ENCODE results near the gene EPHB1. TPM values are rescaled to one million over a fixed set of nuclear protein-coding genes. Genes with fewer than 3 reads are reported as not detected.

Gene EPHB1
- total RNA-seq, 1 experiment from 2014 or later = 7.0 TPM

- CTCF ChIA-PET = interaction anchor here (1.4 kb wide), 1 partner anchor 282 kb away, joined by 8 read pairs; the partner anchor contains the start of gene EPHB1
- POLR2A ChIA-PET = no interaction called here
- peaks cover 19% of the 10 kb centered on the region for H3K4me1 Mint-ChIP-seq
- TF ChIP-seq PRRX2 (CRISPR knock-in tag; IDR thresholded peaks at IDR 0.05) (no peak), NR1H2 (CRISPR knock-in tag; IDR thresholded peaks at IDR 0.05) (no peak), ZNF317 (CRISPR knock-in tag; IDR thresholded peaks at IDR 0.05; ENCODE audit: borderline replicate concordance, low read depth) (no peak), NFYB (CRISPR knock-in tag; conservative IDR thresholded peaks at IDR 0.05; ENCODE audit: low read depth) (no peak), ZNF232 (CRISPR knock-in tag; IDR thresholded peaks at IDR 0.05) (no peak), SOX15 (CRISPR knock-in tag; IDR thresholded peaks at IDR 0.05) (no peak), JUN (CRISPR knock-in tag; IDR thresholded peaks at IDR 0.05) (no peak), GRHL2 (CRISPR knock-in tag; IDR thresholded peaks at IDR 0.05; ENCODE audit: insufficient replicate concordance, severe bottlenecking) (no peak), NFATC4 (CRISPR knock-in tag; IDR thresholded peaks at IDR 0.05) (no peak), OVOL2 (CRISPR knock-in tag; IDR thresholded peaks at IDR 0.05; ENCODE audit: borderline replicate concordance) (no peak), ZNF416 (CRISPR knock-in tag; IDR thresholded peaks at IDR 0.05) (no peak), TP53 (CRISPR knock-in tag; IDR thresholded peaks at IDR 0.05) (no peak), ZNF138 (CRISPR knock-in tag; conservative IDR thresholded peaks at IDR 0.05) (no peak), FOXP1 (CRISPR knock-in tag; IDR thresholded peaks at IDR 0.05; ENCODE audit: borderline replicate concordance) (no peak), KAT7 (CRISPR knock-in tag; IDR thresholded peaks at IDR 0.05; ENCODE audit: borderline replicate concordance) (no peak), SP1 (CRISPR knock-in tag; conservative IDR thresholded peaks at IDR 0.05) (no peak), ELF4 (CRISPR knock-in tag; IDR thresholded peaks at IDR 0.05; ENCODE audit: low read depth) (no peak), STAT6 (CRISPR knock-in tag; conservative IDR thresholded peaks at IDR 0.05; ENCODE audit: low read depth) (no peak)
- TF ChIP-seq, protein P1, sequence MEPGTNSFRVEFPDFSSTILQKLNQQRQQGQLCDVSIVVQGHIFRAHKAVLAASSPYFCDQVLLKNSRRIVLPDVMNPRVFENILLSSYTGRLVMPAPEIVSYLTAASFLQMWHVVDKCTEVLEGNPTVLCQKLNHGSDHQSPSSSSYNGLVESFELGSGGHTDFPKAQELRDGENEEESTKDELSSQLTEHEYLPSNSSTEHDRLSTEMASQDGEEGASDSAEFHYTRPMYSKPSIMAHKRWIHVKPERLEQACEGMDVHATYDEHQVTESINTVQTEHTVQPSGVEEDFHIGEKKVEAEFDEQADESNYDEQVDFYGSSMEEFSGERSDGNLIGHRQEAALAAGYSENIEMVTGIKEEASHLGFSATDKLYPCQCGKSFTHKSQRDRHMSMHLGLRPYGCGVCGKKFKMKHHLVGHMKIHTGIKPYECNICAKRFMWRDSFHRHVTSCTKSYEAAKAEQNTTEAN (CRISPR knock-in tag; IDR thresholded peaks at IDR 0.05) = no peak
- ATAC-seq (no peak), DNase-seq (ENCODE audit: low spot score) (no peak)
- peaks cover 8% of the 10 kb centered on the region for H3K36me3 Mint-ChIP-seq
- H3K4me3 Mint-ChIP-seq = no peak overlapping the region
- peaks cover 37% of the 10 kb centered on the region for H3K9me3 Mint-ChIP-seq
- H3K27ac Mint-ChIP-seq = no peak overlapping the region
- no peaks in the 10 kb centered on the region for H3K27me3 Mint-ChIP-seq (ENCODE audit: low read depth)
Observed at GRCh38 chr3:135077186-135077585, 282.1 kb downstream of the EPHB1 start.

DNA sequence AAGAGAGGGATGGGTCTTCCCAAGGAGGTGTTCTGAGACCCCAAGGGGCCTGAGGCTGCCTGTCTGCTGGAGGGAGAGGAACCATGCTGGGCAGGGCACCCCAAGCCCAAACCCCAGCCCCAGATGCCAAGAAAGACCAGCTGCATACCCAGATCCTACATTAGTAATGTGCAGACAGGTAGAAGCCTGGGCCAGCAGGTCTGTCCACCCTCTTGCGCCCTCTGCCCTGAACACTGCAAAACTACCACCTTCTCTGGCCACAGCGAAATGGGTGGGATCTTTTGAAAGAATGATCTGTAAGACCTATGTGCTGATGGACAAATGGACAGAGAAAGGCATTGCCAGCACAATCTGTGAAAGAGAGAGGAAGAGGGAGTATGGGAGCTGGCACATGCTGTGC lies 283.2 kb downstream of the EPHB1 start:
- no peak overlapping the region for H3K27ac Mint-ChIP-seq
- POLR2A ChIA-PET = no interaction called here
- peaks cover 24% of the 10 kb centered on the region for H3K4me1 Mint-ChIP-seq
- no peak overlapping the region for H3K4me3 Mint-ChIP-seq
- H3K36me3 Mint-ChIP-seq = peaks cover 8% of the 10 kb centered on the region
- ATAC-seq = peak; percentile 63
- CTCF ChIA-PET = interaction anchor here (1.4 kb wide), 1 partner anchor 283 kb away, joined by 8 read pairs; the partner anchor contains the start of gene EPHB1
- H3K27me3 Mint-ChIP-seq (ENCODE audit: low read depth) = no peaks in the 10 kb centered on the region
- peak; percentile 33 for DNase-seq (ENCODE audit: low spot score)
- H3K9me3 Mint-ChIP-seq = peaks cover 28% of the 10 kb centered on the region
- TF ChIP-seq CBFB (CRISPR knock-in tag; IDR thresholded peaks at IDR 0.05; ENCODE audit: low read depth) (no peak), CREM (CRISPR knock-in tag; IDR thresholded peaks at IDR 0.05) (no peak), ZNF121 (CRISPR knock-in tag; IDR thresholded peaks at IDR 0.05) (no peak), NR1H2 (CRISPR knock-in tag; IDR thresholded peaks at IDR 0.05) (no peak), HMGA2 (CRISPR knock-in tag; IDR thresholded peaks at IDR 0.05) (no peak), NFE2L1 (CRISPR knock-in tag; IDR thresholded peaks at IDR 0.05) (no peak), ZNF512 (CRISPR knock-in tag; IDR thresholded peaks at IDR 0.05; ENCODE audit: borderline replicate concordance) (no peak), TCF7 (CRISPR knock-in tag; IDR thresholded peaks at IDR 0.05; ENCODE audit: low read depth) (no peak), SOX15 (CRISPR knock-in tag; IDR thresholded peaks at IDR 0.05) (no peak)
- TF ChIP-seq, protein P2, sequence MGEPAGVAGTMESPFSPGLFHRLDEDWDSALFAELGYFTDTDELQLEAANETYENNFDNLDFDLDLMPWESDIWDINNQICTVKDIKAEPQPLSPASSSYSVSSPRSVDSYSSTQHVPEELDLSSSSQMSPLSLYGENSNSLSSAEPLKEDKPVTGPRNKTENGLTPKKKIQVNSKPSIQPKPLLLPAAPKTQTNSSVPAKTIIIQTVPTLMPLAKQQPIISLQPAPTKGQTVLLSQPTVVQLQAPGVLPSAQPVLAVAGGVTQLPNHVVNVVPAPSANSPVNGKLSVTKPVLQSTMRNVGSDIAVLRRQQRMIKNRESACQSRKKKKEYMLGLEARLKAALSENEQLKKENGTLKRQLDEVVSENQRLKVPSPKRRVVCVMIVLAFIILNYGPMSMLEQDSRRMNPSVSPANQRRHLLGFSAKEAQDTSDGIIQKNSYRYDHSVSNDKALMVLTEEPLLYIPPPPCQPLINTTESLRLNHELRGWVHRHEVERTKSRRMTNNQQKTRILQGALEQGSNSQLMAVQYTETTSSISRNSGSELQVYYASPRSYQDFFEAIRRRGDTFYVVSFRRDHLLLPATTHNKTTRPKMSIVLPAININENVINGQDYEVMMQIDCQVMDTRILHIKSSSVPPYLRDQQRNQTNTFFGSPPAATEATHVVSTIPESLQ (CRISPR knock-in tag; IDR thresholded peaks at IDR 0.05) = no peak
